Activated naive CD4-positive, alpha-beta T cell treated with anti-CD3 and anti-CD28 coated beads, Interleukin-2, amount 10 ng/mL, durations not matched to agents 7 days and 5 days (primary cell): ENCODE data around the gene MISP3.
A peak's percentile ranks its signal among the peaks of the same experiment; 100 is the strongest.

Source experiments
- CTCF ChIA-PET: fragments of 350-600 bp; sonication (Branson Sonifier 250); formaldehyde crosslinking; loops from one replicate; lab custom pipeline; 2021; ENCODE audit warnings: antibody characterized with exemption; lab: Charles Lee
- DNase-seq: peaks from one replicate; pipeline ENCODE4 v3.0.0-alpha.2; 2020
- H3K27ac Mint-ChIP-seq: one replicate; pipeline ENCODE4 v1.8.0; 2021; ENCODE audit warnings: mild to moderate bottlenecking, moderate library complexity, mixed read lengths
- H3K27me3 Mint-ChIP-seq: one replicate; pipeline ENCODE4 v1.8.0; 2021; ENCODE audit warnings: mild to moderate bottlenecking, mixed read lengths
- H3K36me3 Mint-ChIP-seq: one replicate; pipeline ENCODE4 v1.8.0; 2021; ENCODE audit warnings: mixed read lengths
- H3K4me1 Mint-ChIP-seq: one replicate; pipeline ENCODE4 v1.8.0; 2021; ENCODE audit warnings: mixed read lengths
- H3K4me3 Mint-ChIP-seq: one replicate; pipeline ENCODE4 v1.8.0; 2021; ENCODE audit warnings: mild to moderate bottlenecking, moderate library complexity, mixed read lengths
- H3K9me3 Mint-ChIP-seq: one replicate; pipeline ENCODE4 v1.8.0; 2021; ENCODE audit warnings: mixed read lengths

Gene MISP3

DNA sequence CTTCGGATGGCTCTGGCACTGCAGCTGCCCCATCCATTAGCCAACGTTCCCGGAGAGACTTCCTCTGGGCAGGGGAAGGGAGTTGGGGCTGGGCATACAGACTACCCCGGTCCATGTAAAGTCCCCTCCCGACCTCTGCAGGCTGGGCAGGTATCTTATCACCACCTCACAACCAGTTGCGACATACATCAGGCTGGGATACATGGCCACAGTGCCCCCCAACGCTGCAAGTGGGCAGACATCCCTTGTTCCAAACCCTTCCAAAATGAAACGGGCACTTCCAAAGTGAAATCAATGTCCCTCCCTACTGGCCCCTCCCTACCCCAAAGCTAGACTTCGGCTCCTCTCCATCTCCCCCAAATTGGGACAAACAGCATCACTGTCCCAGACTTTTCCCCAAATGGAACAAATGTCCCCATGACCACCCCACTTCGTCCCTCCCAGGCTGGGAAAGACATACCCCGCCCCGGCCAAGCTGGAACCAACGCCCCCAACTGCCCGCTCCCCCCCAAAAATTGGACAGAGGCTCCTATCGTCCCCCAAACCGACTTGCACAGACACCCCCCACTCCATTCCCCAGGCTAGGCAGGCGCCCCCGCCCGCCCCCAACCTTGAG is 15.7 kb upstream of the MISP3 start:
- Mint-ChIP-seq H3K27me3 (peaks cover 72% of the 10 kb centered on the region), H3K36me3 (peaks cover 19% of the 10 kb centered on the region), H3K27ac (no peak overlapping the region), H3K9me3 (no peaks in the 10 kb centered on the region), H3K4me3 (peak overlapping the region; percentile 34), H3K4me1 (peaks cover 21% of the 10 kb centered on the region)
- DNase-seq, result no peak
- CTCF ChIA-PET, result interaction anchor here (0.8 to 6.1 kb wide), 8 partner anchors 8 to 184 kb away, joined by 3 to 70 read pairs (median 5); partner anchors contain the start of genes DCAF15 and MISP3

DNA sequence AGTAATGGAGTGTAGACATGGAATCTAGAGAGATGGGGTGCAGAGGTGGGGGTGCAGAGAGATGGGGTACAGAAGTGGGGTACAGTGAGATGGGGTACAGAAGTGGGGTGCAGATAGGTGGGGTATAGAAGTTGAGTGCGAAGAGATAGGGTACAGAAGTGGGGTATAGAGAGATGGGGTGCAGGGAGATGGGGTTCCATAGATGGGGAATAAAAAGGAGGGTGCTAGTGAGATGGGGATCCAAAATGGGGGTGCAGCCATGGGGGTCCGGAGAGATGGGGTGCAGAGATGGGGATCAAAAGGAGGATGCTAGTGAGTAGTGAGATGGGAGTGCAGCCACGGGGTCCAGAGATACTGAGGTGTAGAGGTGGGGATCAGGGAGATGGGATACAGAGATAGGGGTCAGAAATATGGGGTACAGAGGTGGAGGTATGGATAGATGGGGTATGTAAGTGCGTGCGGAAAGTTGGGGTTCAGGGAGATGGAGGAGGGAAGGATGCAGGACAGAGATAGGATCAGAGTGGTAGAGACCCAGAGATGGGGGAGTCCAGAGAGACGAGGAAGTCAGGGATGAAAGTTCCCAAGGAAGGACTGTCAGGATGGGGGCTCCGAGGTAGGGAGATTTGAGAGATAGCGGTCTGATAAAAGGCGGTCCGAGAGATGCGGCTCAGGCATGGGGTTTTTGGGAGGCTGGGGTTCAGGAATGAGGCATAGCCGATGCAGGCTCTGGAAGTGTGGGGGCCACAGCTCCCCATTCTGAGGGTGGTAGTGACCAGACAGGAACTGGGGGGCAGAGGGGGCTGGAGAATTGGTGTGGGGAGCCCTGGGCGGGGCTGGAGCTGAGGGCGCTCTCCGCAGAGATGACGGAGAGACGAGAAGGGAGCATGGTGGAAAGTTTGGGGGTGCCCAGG is 14.1 kb upstream of the MISP3 start:
- no peak overlapping the region for H3K4me3 Mint-ChIP-seq
- peaks cover 6% of the 10 kb centered on the region for H3K36me3 Mint-ChIP-seq
- no peak overlapping the region for H3K27ac Mint-ChIP-seq
- no peak for DNase-seq
- no peaks in the 10 kb centered on the region for H3K9me3 Mint-ChIP-seq
- H3K4me1 Mint-ChIP-seq, result peaks cover 21% of the 10 kb centered on the region
- CTCF ChIA-PET, result interaction anchor here (0.7 to 6.1 kb wide), 21 partner anchors 10 to 183 kb away, joined by 3 to 70 read pairs (median 6); partner anchors contain the start of genes ASF1B, DCAF15, MISP3 and RFX1
- H3K27me3 Mint-ChIP-seq, result peaks cover 79% of the 10 kb centered on the region

DNA sequence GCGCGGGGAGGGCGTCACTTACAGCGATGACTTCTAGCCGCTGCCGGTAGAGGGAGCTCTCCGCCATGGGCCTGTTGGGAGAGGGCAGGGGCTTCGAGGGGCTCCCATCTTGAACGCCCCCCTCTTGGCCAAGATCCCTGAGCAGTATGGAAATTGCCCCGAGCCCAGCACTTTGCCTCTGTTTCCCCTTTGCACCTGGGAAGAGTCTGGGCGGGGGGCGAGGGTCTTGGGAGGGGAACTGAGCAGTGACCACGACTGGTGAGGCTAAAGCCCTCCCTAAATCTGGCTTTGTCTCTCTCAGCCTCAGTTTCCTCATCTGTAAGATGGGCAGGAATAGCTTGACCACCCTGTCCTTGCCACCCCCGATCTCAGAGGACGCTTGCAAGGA is 13.5 kb upstream of the MISP3 start:
- H3K4me1 Mint-ChIP-seq, result peaks cover 21% of the 10 kb centered on the region
- CTCF ChIA-PET, result interaction anchor here (0.7 to 6.1 kb wide), 26 partner anchors 11 to 184 kb away, joined by 3 to 70 read pairs (median 4); partner anchors contain the start of genes ASF1B, DCAF15, MISP3 and PODNL1
- peak; percentile 69 for DNase-seq
- H3K27ac Mint-ChIP-seq, result no peak overlapping the region
- H3K36me3 Mint-ChIP-seq, result peaks cover 2% of the 10 kb centered on the region
- no peaks in the 10 kb centered on the region for H3K9me3 Mint-ChIP-seq
- H3K27me3 Mint-ChIP-seq, result peaks cover 79% of the 10 kb centered on the region
- H3K4me3 Mint-ChIP-seq, result no peak overlapping the region

DNA sequence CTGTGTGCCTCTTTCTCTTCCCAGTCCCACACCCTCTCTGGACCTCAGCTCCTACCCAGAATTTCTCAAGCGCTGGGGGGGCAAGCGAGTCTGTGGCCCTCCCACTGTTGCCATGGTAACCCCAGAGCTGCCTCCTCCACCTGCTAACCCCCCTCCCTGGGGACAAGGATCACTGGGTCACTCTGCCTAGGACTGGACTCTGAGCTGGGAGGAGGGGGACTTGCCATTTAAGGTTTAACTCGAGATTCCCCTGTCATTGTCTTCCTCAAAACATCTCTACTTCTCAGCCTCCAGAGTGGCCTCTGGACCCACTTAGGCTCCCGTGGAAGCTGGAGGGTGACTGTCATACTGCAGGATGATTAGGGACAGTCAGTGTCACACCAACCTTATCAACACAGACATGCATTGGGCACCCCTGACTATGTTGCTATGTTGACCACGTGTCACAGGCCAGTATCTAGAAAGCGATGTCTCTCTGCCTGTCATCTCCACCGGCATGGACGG is 12.9 kb upstream of the MISP3 start:
- Mint-ChIP-seq H3K4me1 (peaks cover 21% of the 10 kb centered on the region), H3K27ac (no peak overlapping the region), H3K36me3 (no peaks in the 10 kb centered on the region), H3K4me3 (no peak overlapping the region), H3K27me3 (peaks cover 75% of the 10 kb centered on the region), H3K9me3 (no peaks in the 10 kb centered on the region)
- DNase-seq, result no peak
- CTCF ChIA-PET, result interaction anchor here (0.6 to 6.1 kb wide), 21 partner anchors 11 to 179 kb away, joined by 3 to 70 read pairs (median 5); partner anchors contain the start of genes ASF1B, DCAF15, MISP3 and PODNL1

DNA sequence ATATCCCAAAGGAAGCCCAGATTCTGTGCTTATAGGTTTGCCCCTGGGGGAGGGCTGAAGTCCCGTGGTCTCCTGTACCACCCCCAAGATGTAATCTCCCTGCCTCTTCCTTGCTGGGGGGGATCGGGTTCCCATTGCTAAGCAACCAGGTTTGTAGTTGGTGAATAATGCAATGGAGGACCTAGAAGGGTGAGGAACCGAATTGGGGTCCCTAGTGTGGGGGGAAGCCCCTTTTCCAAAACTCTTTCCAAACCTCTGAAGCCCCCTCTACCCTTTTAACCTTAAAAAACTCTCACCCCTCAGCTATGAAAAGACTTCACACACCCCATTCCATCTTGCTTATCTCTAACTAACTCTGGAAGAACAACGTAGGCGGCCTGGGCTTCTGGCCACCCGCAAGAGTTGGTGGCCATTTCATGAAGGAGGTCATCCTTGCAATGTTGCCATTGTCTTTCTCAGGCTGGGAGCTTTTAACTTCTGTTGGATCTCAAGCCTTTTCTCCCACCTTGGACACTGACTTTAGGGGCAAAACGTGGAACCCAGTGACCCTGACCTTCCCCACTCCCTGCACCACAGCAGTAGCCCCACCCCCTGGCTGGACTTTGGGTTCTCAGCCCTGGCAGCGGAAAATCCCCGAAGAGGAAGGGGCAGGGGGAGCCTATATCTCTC is 11.4 kb upstream of the MISP3 start:
- peaks cover 21% of the 10 kb centered on the region for H3K4me1 Mint-ChIP-seq
- H3K27me3 Mint-ChIP-seq, result peaks cover 66% of the 10 kb centered on the region
- no peaks in the 10 kb centered on the region for H3K36me3 Mint-ChIP-seq
- no peak overlapping the region for H3K27ac Mint-ChIP-seq
- no peak for DNase-seq
- CTCF ChIA-PET, result interaction anchor here (0.6 to 6.1 kb wide), 8 partner anchors 10 to 180 kb away, joined by 3 to 70 read pairs (median 8); partner anchors contain the start of gene MISP3
- H3K4me3 Mint-ChIP-seq, result no peak overlapping the region
- H3K9me3 Mint-ChIP-seq, result no peaks in the 10 kb centered on the region

DNA sequence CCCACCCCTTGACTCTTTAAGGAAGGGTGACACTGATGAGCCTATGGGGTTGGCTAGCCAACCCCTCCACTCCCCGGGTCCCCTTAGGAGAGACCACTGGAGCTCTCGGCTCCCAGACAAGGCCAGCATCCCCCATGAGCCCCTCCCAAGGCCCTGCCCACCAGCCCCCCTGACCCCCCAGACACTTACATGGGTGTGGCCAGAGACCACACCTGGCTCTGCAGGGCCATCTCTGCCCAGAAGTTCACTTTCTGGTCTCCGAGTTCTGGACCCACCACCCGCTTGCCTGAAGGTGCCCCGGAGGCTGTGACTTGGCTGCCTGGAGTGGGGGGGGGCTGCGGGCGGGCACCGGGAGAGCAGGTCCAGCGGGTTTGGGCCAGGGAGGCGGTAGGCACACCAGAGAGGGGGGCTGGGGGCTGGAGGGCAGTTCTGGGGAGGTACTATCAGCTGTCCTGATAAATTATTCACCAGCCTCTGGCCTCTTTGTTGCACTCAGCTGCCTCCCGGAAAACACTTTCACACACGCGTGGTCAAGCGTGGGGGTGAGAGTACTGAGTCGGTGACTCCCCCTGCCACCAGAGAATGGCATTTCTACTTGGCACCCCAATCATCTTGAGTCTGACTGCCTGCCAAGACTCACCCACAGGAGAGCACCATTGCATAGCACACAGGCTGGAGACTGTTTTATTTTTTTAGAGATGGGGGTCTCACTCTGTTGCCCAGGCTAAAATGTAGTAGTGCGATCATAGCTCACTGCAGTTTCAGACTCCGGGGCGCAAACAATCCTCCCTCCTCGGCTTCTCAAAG is 10.6 kb upstream of the MISP3 start, which contains the start of gene PALM3:
Gene PALM3 (minus strand): TSS at position 326 of the 807 bp plus-strand sequence. CDS start 96 bp downstream, at position 230.
- H3K4me3 Mint-ChIP-seq, result no peak within 1 kb of the TSS
- H3K27ac Mint-ChIP-seq, result no peak within 1 kb of the TSS
- H3K27me3 Mint-ChIP-seq, result peaks cover 65% of the 10 kb centered on the region
- no peaks in the 10 kb centered on the region for H3K9me3 Mint-ChIP-seq
- DNase-seq, result no peak
- CTCF ChIA-PET, result interaction anchor here (4.9 kb wide), 1 partner anchor 13 kb away, joined by 56 read pairs; no protein-coding TSS in a partner anchor
- no peaks in the 10 kb centered on the region for H3K36me3 Mint-ChIP-seq
- peaks cover 18% of the 10 kb centered on the region for H3K4me1 Mint-ChIP-seq

DNA sequence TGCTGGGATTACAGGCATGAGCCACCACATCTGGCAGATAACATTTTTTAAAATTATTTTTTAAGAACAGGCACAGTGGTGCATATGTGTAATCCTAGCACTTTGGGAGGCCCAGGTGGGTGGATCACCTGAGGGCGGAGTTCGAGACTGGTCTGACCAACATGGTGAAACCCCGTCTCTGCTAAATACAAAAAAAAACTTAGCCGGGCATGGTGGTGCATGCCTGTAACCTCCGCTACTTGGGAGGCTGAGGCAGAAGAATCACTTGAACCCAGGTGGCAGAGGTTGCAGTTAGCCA is 10.1 kb upstream of the MISP3 start:
- Mint-ChIP-seq H3K36me3 (no peaks in the 10 kb centered on the region), H3K27ac (no peak overlapping the region), H3K27me3 (peaks cover 62% of the 10 kb centered on the region), H3K4me1 (peaks cover 17% of the 10 kb centered on the region), H3K4me3 (no peak overlapping the region), H3K9me3 (no peaks in the 10 kb centered on the region)
- no peak for DNase-seq
- CTCF ChIA-PET, result no interaction called here

DNA sequence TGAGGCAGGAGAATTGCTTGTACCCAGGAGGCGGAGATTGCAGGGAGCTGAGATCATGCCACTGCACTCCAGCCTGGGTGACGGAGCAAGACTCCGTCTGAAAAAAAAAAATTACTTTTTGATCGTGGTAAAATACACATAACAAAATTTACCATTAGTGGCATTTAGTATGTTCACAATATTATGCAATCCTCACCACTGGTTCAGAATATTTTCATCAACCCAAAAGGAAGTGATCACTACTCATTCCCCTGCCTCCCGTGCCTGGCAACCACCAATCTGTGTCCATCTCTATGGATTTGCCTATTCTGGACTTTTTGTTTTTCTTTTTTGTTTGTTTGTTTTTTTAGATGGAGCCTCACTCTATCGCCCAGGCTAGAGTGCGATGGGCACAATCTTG is 9.5 kb upstream of the MISP3 start:
- Mint-ChIP-seq H3K9me3 (no peaks in the 10 kb centered on the region), H3K27ac (no peak overlapping the region), H3K36me3 (no peaks in the 10 kb centered on the region), H3K4me1 (peaks cover 12% of the 10 kb centered on the region), H3K27me3 (peaks cover 57% of the 10 kb centered on the region), H3K4me3 (no peak overlapping the region)
- DNase-seq, result no peak
- CTCF ChIA-PET, result no interaction called here

DNA sequence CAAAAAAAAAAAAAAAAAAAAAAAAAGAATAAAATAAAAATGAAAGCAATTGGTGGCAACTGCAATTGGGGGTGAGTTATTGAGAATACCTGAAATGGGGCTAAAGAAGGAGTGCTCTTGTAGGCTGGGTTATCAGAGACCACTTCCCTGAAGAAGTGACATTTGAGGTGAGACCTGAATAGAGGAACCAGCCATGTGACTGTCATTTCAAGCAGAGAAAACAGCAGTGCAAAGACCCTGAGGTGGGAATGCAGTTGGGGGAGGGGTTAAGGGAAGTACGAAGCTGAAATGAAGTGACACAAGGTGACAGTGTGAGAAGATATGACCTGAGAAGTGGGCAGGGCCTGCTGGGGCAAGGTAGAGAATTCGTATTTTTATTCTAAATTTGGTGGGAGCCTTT is 6.5 kb upstream of the MISP3 start:
- Mint-ChIP-seq H3K9me3 (no peaks in the 10 kb centered on the region), H3K4me3 (no peak overlapping the region), H3K27me3 (peaks cover 50% of the 10 kb centered on the region), H3K27ac (no peak overlapping the region), H3K4me1 (peaks cover 2% of the 10 kb centered on the region), H3K36me3 (no peaks in the 10 kb centered on the region)
- DNase-seq, result no peak
- CTCF ChIA-PET, result no interaction called here

DNA sequence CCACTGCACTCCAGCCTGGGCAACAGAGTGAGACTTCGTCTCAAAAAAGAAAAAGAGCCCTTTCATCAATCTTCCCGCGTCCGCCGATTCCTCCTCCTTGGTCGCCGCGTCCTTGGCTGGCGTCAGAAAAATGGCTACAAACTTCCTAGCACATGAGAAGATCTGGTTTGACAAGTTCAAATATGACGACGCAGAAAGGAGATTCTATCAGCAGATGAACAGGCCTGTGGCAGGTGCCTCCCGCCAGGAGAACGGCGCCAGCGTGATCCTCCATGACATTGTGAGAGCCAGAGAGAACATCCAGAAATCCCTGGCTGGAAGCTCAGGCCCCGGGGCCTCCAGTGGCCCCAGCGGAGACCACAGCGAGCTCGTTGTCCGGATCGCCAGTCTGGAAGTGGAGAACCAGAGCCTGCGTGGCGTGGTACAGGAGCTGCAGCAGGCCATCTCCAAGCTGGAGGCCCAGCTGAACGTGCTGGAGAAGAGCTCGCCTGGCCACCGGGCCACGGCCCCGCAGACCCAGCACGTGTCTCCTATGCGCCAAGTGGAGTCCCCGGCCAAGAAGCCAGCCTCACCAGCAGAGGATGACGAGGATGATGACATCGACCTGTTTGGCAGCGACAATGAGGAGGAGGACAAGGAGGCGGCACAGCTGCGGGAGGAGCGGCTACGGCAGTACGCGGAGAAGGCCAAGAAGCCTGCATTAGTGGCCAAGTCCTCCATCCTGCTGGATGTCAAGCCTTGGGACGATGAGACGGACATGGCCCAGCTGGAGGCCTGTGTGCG is 2.1 kb upstream of the MISP3 start:
- no peak overlapping the region for H3K4me3 Mint-ChIP-seq
- no peak for DNase-seq
- CTCF ChIA-PET, result interaction anchor here (1.2 to 6.7 kb wide), 5 partner anchors 12 to 195 kb away, joined by 3 to 70 read pairs (median 6); no protein-coding TSS in a partner anchor
- peaks cover 25% of the 10 kb centered on the region for H3K4me1 Mint-ChIP-seq
- no peaks in the 10 kb centered on the region for H3K9me3 Mint-ChIP-seq
- H3K36me3 Mint-ChIP-seq, result no peaks in the 10 kb centered on the region
- H3K27me3 Mint-ChIP-seq, result peaks cover 71% of the 10 kb centered on the region
- H3K27ac Mint-ChIP-seq, result no peak overlapping the region

DNA sequence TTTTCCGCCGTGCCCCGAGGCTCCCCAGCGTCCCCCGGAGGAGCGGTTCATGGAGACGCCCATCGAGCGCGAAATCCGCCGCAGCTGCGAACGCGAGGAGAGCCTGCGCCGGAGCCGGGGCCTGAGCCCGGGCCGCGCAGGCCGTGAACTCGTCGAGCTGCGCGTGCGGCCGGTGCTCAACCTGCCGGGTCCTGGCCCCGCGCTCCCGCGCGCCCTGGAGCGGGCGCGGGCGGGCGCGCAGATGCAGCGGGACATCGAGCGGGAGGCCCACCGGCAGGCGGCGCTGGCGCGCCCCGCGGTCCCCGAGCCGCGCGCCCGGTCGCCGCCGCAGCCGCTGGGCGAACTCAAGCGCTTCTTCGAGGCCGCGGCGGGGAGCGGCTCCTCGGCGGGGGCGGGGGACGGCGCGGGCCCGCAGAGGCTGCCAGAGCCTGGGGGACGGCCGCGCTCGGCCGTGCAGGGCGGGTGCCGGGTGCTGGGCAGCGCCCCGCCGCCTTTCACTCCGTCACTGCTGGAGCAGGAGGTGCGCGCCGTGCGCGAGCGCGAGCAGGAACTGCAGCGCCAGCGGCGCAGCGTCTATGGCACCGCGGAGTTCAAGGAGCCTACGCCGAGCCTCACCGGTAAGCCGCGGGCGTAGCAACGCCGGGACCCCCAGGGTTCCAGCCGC is 807 bp downstream of the MISP3 start:
- Mint-ChIP-seq H3K36me3 (no peaks in the 10 kb centered on the region), H3K4me3 (peak overlapping the region; percentile 91), H3K4me1 (peaks cover 32% of the 10 kb centered on the region), H3K27ac (peak overlapping the region; percentile 85), H3K27me3 (peaks cover 59% of the 10 kb centered on the region), H3K9me3 (no peaks in the 10 kb centered on the region)
- CTCF ChIA-PET, result interaction anchor here (0.9 to 6.7 kb wide), 15 partner anchors 8 to 201 kb away, joined by 3 to 70 read pairs (median 4); partner anchors contain the start of gene ASF1B
- peak; percentile 81 for DNase-seq
